ENCODE data around the gene PARVG.

GRCh38 chr22:44229331-44229730, 48.6 kb downstream of the PARVG start:
- TF ChIP-seq POLR2AphosphoS5 (IDR thresholded peaks at IDR 0.05; ENCODE audit: borderline replicate concordance, low read depth, low read length) (no peak), EZH2 (IDR thresholded peaks at IDR 0.05) (no peak)

All from SK-N-MC (cell line).